OCI-LY7 (cell line): ENCODE data around the gene TRIM8. TPM values are rescaled to one million over a fixed set of nuclear protein-coding genes. Genes with fewer than 3 reads are reported as not detected.

Source experiments
- BruUV-seq: library from RNA; stranded (reverse); fragments of 400-500 nt; replicated peaks from 2 replicates; lab custom pipeline; 2021; lab: Mats Ljungman, UMichigan
- CTCF ChIA-PET: fragments of 300-600 bp; sonication (Branson Sonifier 250); formaldehyde crosslinking; loops from one replicate; lab custom pipeline; 2022; ENCODE audit warnings: antibody characterized with exemption; ENCODE audit not compliant: unreplicated experiment; lab: Charles Lee
- POLR2A ChIA-PET: fragments of 300-600 bp; sonication (Branson Sonifier 250); formaldehyde crosslinking; loops from one replicate; lab custom pipeline; 2022; ENCODE audit warnings: antibody characterized with exemption; lab: Charles Lee
- DNase-seq: peaks from one replicate; pipeline ENCODE4 v3.0.0-alpha.2; 2015; ENCODE audit warnings: low spot score
- H2AFZ ChIP-seq: fragments of 200-600 bp; sonication (generic), shearing (Covaris generic); 2 replicates; pipeline ENCODE4 v1.6.1; 2014; ENCODE audit warnings: mild to moderate bottlenecking, antibody characterized with exemption, low read length, moderate library complexity
- H3K27ac ChIP-seq: fragments of 200-600 bp; sonication (generic); 2 replicates; pipeline ENCODE4 v1.5.1; 2014; ENCODE audit warnings: mixed run types, low read depth, mild to moderate bottlenecking, moderate library complexity, low read length, inconsistent platforms; ENCODE audit not compliant: poor library complexity, severe bottlenecking
- H3K36me3 ChIP-seq: fragments of 200-600 bp; sonication (generic); 2 replicates; pipeline ENCODE4 v1.6.1; 2014; ENCODE audit warnings: mild to moderate bottlenecking, antibody characterized with exemption, low read length, moderate library complexity, mixed read lengths; ENCODE audit not compliant: insufficient read depth
- H3K4me1 ChIP-seq: fragments of 200-600 bp; sonication (generic); 2 replicates; pipeline ENCODE4 v1.5.1; 2014; ENCODE audit warnings: mild to moderate bottlenecking, low read length; ENCODE audit not compliant: insufficient read depth, poor library complexity, severe bottlenecking
- H3K4me2 ChIP-seq: fragments of 200-600 bp; sonication (generic); 2 replicates; pipeline ENCODE4 v1.6.1; 2014; ENCODE audit warnings: mild to moderate bottlenecking, low read length
- H3K4me3 ChIP-seq: fragments of 200-600 bp; sonication (generic); 2 replicates; pipeline ENCODE4 v1.5.1; 2014; ENCODE audit warnings: mild to moderate bottlenecking, low read depth, low read length; ENCODE audit not compliant: poor library complexity, severe bottlenecking
- H3K79me2 ChIP-seq: fragments of 200-600 bp; sonication (generic); 2 replicates; pipeline ENCODE4 v1.6.1; 2016; ENCODE audit warnings: low read depth, mild to moderate bottlenecking, low read length, moderate library complexity, mixed read lengths; ENCODE audit not compliant: insufficient read depth
- H3K9me2 ChIP-seq: fragments of 200-600 bp; sonication (generic); 2 replicates; pipeline ENCODE4 v1.6.1; 2016; ENCODE audit warnings: mild to moderate bottlenecking, low read length, mixed read lengths; ENCODE audit not compliant: insufficient read depth
- H3K9me3 ChIP-seq: fragments of 200-600 bp; sonication (generic); 2 replicates; pipeline ENCODE4 v1.6.1; 2014; ENCODE audit warnings: mild to moderate bottlenecking, mixed run types, low read length, mixed read lengths
- H4K20me1 ChIP-seq: fragments of 200-600 bp; sonication (generic); 2 replicates; pipeline ENCODE4 v1.6.1; 2014; ENCODE audit warnings: mild to moderate bottlenecking, antibody characterized with exemption, low read length, moderate library complexity, mixed read lengths; ENCODE audit not compliant: insufficient read depth
- CTCF ChIP-seq: fragments of 200-600 bp; sonication (generic); conservative IDR thresholded peaks from 2 replicates; pipeline ENCODE4 v1.5.1; 2014; ENCODE audit warnings: mild to moderate bottlenecking, antibody characterized with exemption, low read length, moderate library complexity, mixed read lengths
- EZH2phosphoT487 ChIP-seq: fragments of 200-600 bp; sonication (generic); IDR thresholded peaks from 2 replicates; pipeline ENCODE4 v1.6.1; 2018; ENCODE audit warnings: low read depth, borderline replicate concordance, mild to moderate bottlenecking, mixed run types, antibody characterized with exemption, low read length, moderate library complexity, mixed read lengths
- intact Hi-C: fragments of 100-400 bp; cut with micrococcal nuclease; formaldehyde crosslinking; loops from one replicate; pipeline ENCODE4 v1.10.0; 2022; ENCODE audit not compliant: unreplicated experiment
- total RNA-seq, 2 experiments: library from RNA; depleted of rRNA in 1 of 2; stranded (reverse); fragments of >200 nt in 1 of 2; shearing (Covaris generic) in 1 of 2; gene quantifications; 2 replicates each; pipeline ENCODE4 v1.2.3, GENCODE V29; 2014 to 2022

TRIM8 gene
- total RNA-seq, 2 experiments from 2014 or later = 54.2 to 92.1 TPM

GRCh38 chr10:102617816-102618215 is 26.5 kb upstream of the TRIM8 start:
- Histone ChIP-seq H4K20me1 (no peaks in the 10 kb centered on the region), H3K4me1 (no peaks in the 10 kb centered on the region), H3K9me2 (no peaks in the 10 kb centered on the region), H3K9me3 (no peaks in the 10 kb centered on the region), H3K79me2 (no peaks in the 10 kb centered on the region), H3K4me3 (no peak overlapping the region), H3K4me2 (no peak overlapping the region), H3K36me3 (no peaks in the 10 kb centered on the region), H2AFZ (no peak overlapping the region), H3K27ac (no peak overlapping the region)
- DNase-seq = no peak
- no TSS peak for BruUV-seq
- ChIA-PET POLR2A (interaction anchor here (0.5 kb wide), 1 partner anchor 1268 kb away, joined by 3 read pairs; no protein-coding TSS in a partner anchor), CTCF (no interaction called here)
- TF ChIP-seq EZH2phosphoT487 (no peak), CTCF (no peak)
- intact Hi-C loops = no loop called here

GRCh38 chr10:102619281-102619981 is 24.8 kb upstream of the TRIM8 start:
- Histone ChIP-seq H2AFZ (no peak overlapping the region), H3K9me2 (no peaks in the 10 kb centered on the region), H3K4me2 (no peak overlapping the region), H3K9me3 (no peaks in the 10 kb centered on the region), H3K4me1 (peaks cover 5% of the 10 kb centered on the region), H3K4me3 (no peak overlapping the region), H4K20me1 (no peaks in the 10 kb centered on the region), H3K36me3 (no peaks in the 10 kb centered on the region), H3K27ac (no peak overlapping the region), H3K79me2 (no peaks in the 10 kb centered on the region)
- ChIA-PET POLR2A (no interaction called here), CTCF (no interaction called here)
- TF ChIP-seq EZH2phosphoT487 (no peak), CTCF (no peak)
- intact Hi-C loops = no loop called here
- BruUV-seq = no TSS peak
- DNase-seq = no peak

- intact Hi-C loops = no loop called here
- BruUV-seq = no TSS peak
- ChIA-PET POLR2A (no interaction called here), CTCF (interaction anchor here (0.6 kb wide), 1 partner anchor 94 kb away, joined by 3 read pairs; no protein-coding TSS in a partner anchor)
- Histone ChIP-seq H3K4me1 (peaks cover 12% of the 10 kb centered on the region), H3K4me2 (no peak overlapping the region), H3K9me2 (no peaks in the 10 kb centered on the region), H4K20me1 (no peaks in the 10 kb centered on the region), H2AFZ (no peak overlapping the region), H3K27ac (no peak overlapping the region), H3K79me2 (no peaks in the 10 kb centered on the region), H3K36me3 (no peaks in the 10 kb centered on the region), H3K4me3 (no peak overlapping the region), H3K9me3 (no peaks in the 10 kb centered on the region)
- DNase-seq = no peak
- no peak for TF ChIP-seq CTCF
- no peak for TF ChIP-seq EZH2phosphoT487
Observed at GRCh38 chr10:102620138-102620590, 24.1 kb upstream of the TRIM8 start.
